Bronchial epithelial cell (primary cell): ENCODE data around the gene L1CAM. TPM values are rescaled to one million over a fixed set of nuclear protein-coding genes. Genes with fewer than 3 reads are reported as not detected.

Source experiments
- DNase-seq: peaks from one replicate; pipeline ENCODE4 v3.0.0-alpha.2; 2010; ENCODE audit warnings: low read depth
- FAIRE-seq: peaks from 2 replicates; lab custom pipeline; 2011; peaks lifted over from hg19 to GRCh38; lab: Jason Lieb, UNC
- H3K27me3 ChIP-seq: 2 replicates; pipeline ENCODE4 v1.5.1; 2011; ENCODE audit warnings: low read length; ENCODE audit not compliant: control insufficient read depth, insufficient read depth
- H3K36me3 ChIP-seq: 2 replicates; pipeline ENCODE4 v1.5.1; 2011; ENCODE audit warnings: low read length; ENCODE audit not compliant: control insufficient read depth, insufficient read depth
- H3K4me3 ChIP-seq: 2 replicates; pipeline ENCODE4 v1.5.1; 2011; ENCODE audit warnings: mild to moderate bottlenecking, low read depth, low read length, control low read depth
- total RNA-seq: library from RNA; depleted of rRNA; stranded (reverse); fragments of >200 nt; gene quantifications from 2 replicates; pipeline ENCODE4 v1.2.1, GENCODE V29; 2014
- TF ChIP-seq, protein P1 (sequence below): IDR thresholded peaks from 2 replicates; pipeline ENCODE4 v1.5.1; 2011; ENCODE audit warnings: mild to moderate bottlenecking, moderate library complexity, low read length, control low read depth, inconsistent platforms; ENCODE audit not compliant: insufficient read depth, severe bottlenecking

Gene L1CAM
- total RNA-seq, 1 donor from 2014 or later = 0.26 TPM

DNA sequence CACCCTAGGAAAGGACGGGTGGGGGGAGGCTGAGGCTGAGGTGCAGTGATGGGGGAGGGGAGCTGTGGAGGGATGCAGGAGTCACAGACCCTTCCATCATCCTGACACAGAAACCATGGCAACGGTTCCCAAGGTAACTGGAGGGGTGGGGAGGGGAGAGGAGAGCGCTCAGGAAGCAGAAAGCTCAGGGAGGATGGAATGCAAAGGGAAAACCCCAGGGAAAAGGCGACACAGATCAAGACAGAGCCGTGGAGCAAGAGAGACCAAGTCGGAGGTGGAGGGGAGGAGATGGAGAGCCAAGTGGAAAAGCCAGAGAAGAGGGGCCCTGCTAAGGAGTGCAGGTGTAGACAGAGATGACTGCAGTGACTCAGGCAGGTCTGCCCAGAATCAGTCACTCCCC is 14.5 kb downstream of the L1CAM start:
- DNase-seq = no peak
- FAIRE-seq = peak; percentile 23
- Histone ChIP-seq H3K4me3 (no peak overlapping the region), H3K27me3 (no peaks in the 10 kb centered on the region), H3K36me3 (no peaks in the 10 kb centered on the region)
- TF ChIP-seq, protein P1, sequence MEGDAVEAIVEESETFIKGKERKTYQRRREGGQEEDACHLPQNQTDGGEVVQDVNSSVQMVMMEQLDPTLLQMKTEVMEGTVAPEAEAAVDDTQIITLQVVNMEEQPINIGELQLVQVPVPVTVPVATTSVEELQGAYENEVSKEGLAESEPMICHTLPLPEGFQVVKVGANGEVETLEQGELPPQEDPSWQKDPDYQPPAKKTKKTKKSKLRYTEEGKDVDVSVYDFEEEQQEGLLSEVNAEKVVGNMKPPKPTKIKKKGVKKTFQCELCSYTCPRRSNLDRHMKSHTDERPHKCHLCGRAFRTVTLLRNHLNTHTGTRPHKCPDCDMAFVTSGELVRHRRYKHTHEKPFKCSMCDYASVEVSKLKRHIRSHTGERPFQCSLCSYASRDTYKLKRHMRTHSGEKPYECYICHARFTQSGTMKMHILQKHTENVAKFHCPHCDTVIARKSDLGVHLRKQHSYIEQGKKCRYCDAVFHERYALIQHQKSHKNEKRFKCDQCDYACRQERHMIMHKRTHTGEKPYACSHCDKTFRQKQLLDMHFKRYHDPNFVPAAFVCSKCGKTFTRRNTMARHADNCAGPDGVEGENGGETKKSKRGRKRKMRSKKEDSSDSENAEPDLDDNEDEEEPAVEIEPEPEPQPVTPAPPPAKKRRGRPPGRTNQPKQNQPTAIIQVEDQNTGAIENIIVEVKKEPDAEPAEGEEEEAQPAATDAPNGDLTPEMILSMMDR = no peak

DNA sequence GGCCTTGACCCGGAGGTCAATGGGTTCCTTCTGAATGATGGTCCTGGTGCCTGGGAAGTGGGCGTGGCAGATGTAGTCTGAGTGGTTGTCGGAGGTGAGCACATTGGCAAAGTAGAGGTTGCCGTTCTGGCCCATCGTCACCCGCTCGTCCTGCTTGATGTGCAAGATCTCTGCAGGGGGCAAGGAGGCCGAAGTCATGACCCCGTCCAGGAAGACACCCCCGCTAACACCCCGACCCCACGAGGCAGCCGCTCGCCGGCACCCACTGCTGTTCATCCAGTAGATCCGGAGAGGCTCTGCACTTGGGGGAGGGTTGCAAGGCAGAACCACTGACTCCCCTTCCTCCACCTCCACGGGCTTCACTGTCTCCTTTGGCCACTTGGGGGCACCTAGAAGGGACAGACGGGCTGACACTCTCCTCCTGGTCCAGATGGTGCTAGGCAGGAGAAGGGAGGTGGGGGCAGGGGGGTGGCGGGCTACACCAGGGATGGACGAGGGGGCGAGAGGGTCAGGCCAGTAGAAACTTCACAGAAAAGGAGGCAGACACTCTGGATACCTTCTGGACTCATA is 15.1 kb downstream of the L1CAM start:
- Histone ChIP-seq H3K36me3 (no peaks in the 10 kb centered on the region), H3K4me3 (no peak overlapping the region), H3K27me3 (no peaks in the 10 kb centered on the region)
- FAIRE-seq (no peak), DNase-seq (no peak)
- TF ChIP-seq, protein P1 = no peak

DNA sequence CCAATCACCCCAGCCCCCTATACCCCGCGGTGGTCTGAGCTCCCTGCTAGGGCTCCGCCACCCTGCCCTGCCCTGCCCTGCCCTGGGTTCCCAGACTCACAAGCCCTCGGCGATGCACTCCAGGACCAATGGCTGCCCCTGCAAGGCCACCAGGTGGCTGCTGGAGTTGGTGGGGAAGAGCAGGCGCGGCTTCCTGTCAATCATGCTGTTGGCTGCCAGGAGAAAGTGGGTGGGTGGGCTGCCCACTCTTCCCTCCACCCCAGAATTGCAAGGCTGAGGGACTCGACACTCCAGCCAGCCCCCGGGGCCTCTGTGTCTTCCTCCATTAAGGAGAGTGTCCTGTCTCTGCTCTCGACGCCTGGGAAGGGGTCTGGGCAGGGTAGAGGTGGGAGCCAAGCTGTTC is 15.7 kb downstream of the L1CAM start:
- TF ChIP-seq, protein P1 = no peak
- DNase-seq (no peak), FAIRE-seq (no peak)

DNA sequence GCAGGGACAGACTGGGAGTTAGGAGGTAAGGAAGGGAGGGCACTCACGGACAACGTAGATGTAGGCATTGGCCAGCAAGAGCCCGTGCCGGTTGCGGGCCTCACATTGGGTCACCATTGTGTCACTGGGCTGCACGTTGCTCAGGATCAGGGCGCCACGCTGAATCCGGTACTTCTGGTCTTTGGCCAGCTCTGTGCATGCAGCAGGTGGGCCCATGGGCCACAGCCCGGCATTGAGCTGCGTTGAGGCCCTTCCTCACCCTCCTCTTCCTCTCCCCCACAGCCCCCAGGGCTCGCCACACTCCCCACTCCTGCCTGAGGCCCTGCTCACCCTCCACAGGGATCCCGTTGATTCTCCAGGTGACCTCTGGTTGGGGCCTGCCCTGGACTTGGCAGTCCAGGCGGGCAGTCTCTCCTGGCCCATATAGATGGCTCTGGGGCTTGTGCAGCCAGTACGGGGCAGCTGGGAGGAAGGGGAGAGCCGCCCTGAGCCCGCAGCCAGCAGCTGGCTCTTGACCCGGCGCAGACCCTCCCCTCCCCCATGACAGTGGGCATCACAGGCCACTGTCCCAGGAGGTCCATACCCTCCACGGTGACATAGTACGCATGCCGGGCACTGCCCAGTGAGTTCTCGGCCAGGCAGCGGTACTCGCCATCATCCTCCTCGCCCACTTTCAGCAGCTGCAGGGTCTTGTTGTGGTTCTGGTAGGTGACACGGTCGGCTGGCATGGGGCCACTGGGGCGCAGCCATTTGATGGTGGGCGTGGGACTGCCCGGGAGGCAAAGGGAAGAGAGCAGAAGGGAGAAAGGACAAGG is 16.3 kb downstream of the L1CAM start:
- Histone ChIP-seq H3K36me3 (no peaks in the 10 kb centered on the region), H3K27me3 (no peaks in the 10 kb centered on the region), H3K4me3 (no peak overlapping the region)
- no peak for DNase-seq
- FAIRE-seq = no peak
- TF ChIP-seq, protein P1 = no peak

More for the DNA sequence above, 15.7 kb downstream of the L1CAM start:
- Histone ChIP-seq H3K4me3 (no peak overlapping the region), H3K36me3 (no peaks in the 10 kb centered on the region), H3K27me3 (no peaks in the 10 kb centered on the region)

DNA sequence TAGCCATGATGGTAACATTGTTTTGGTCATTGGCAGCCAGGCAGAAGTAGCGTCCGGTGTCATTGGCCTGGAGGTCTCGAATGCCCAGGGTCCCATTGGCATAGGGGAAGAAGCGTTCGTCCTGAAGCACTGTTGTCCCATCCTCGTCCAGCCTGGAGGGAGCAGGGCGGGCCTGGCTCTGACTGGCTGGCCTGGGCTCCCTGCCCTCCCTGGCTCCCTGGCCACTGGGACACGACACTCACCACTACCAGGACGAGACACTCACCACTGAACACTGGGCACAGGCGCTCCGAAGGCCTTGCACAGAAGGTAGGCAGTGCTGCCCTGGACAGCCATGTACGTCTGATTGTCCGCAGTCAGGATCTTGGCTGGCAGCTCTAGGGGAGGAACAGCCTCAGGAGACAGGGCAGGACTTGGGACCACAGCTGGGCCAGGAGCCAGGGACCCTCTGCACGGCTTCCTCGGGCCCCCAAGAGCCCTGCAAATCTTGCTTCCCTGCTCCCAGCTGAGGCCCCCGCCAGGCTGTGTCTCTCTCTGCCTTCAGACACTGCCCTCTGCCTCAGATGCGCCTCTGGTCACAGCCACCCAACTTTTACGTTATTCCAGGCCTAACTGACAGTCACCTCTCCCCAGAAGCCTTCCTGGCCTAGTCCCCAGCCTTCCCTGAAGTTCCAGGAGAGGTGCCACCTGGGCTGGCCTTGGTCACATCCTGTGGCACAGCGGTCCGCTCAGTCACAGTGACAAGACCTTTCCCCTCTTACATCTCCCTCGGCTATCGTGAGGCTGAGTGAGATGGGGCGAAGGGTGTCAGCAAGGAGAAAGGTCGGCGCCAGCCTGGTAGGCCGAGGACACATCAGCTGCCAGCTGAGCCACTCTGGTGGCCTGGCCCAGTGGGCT is 17.1 kb downstream of the L1CAM start:
- no peak for DNase-seq
- TF ChIP-seq, protein P1 = no peak
- FAIRE-seq = no peak
- H3K36me3 ChIP-seq = no peaks in the 10 kb centered on the region
- no peaks in the 10 kb centered on the region for H3K27me3 ChIP-seq
- H3K4me3 ChIP-seq = no peak overlapping the region
